Ramos (cell line): Measurements from ENCODE around the gene CACNB3.
"Not testable (repeated sequence)": the region's sequence is repeated elsewhere in the genome, so short reads cannot be mapped to it uniquely, and the experiment has no call there.

Experiments used
- in situ Hi-C: fragments of 300-500 bp; cut with MboI; formaldehyde crosslinking; loops from one replicate; pipeline ENCODE4 v1.14.3; 2022; ENCODE audit warnings: low sequenced_read_pairs; ENCODE audit not compliant: unreplicated experiment

CACNB3 gene

GRCh38 chr12:48851883-48852733 lies 33.8 kb downstream of the CACNB3 start, which contains the start of gene DDX23:
Gene DDX23 (minus strand): TSS chr12:48852163. CDS start chr12:48845782, 6,381 bp downstream.
- in situ Hi-C loops: loop anchor here (5.0 kb wide), 1 partner anchor 35 kb away; no protein-coding TSS in a partner anchor

- in situ Hi-C loops: loop anchor here (5.0 kb wide), 1 partner anchor 34 kb away; no protein-coding TSS in a partner anchor
These were observed 34.7 kb downstream of the CACNB3 start for GRCh38 chr12:48852734-48853688.

- in situ Hi-C loops: loop anchor here (5.0 kb wide), 1 partner anchor 33 kb away; no protein-coding TSS in a partner anchor
These were observed 36.2 kb downstream of the CACNB3 start for GRCh38 chr12:48854488-48854887.

- in situ Hi-C loops: loop anchor here (5.0 kb wide), 1 partner anchor 32 kb away; no protein-coding TSS in a partner anchor
These were observed 36.6 kb downstream of the CACNB3 start for GRCh38 chr12:48854932-48855331.

- in situ Hi-C loops: no loop called here
These were observed 38.1 kb downstream of the CACNB3 start for GRCh38 chr12:48856379-48856778.

DNA sequence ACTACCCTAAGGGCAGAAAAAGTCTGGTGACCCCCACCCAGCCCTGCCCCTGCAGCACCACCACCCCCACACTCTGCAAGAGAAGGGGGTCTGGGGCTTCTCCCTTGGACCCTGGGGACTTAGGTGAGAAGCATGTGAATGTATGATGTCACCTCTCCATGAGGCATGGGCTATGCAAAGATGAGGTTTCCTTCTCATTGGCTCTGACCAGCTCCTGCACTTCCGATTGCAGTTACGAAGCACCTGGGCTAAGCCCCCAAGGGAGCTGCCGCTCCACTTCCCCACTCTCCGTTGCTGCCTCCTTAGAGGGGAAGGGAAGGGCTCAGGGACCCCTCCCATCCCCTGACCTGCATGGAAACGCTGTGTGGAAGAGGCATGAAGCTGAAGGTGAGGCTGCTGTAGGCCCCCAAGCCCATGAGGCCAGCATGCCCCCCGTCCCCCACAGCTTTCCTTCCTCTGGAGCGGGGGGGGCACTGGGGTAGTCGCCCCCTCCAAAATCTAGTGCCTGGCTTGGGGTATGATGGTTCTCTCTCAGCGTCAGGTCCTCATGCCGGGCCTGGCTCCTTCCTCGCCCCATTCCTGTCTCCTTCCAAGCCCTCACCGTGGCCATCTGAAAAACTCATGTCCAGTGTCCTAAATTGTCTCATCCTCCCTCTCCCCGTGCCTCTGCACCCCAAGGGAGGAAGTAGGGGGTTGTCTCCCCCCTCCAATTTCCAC lies 39.1 kb downstream of the CACNB3 start:
- in situ Hi-C loops: no loop called here

DNA sequence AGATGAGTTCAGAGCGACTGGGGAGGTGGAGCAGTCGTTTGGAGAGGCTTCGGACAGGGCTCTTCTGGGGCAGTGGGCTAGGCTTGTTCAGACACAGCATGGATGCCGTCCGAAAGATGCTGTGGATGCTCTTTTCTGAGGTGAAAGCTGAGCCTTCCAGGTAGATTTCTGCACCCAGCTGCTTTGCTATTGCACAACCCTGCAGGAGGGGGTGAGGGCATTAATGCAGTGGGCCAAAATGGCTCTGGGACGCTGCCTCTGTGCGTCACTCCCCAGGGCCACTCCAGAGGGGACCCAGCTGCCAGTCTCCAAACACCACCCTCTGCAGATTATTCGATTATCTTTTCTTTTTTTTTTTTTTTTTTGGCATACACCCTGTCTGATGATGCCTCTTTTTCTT lies 39.7 kb downstream of the CACNB3 start:
- in situ Hi-C loops: no loop called here

DNA sequence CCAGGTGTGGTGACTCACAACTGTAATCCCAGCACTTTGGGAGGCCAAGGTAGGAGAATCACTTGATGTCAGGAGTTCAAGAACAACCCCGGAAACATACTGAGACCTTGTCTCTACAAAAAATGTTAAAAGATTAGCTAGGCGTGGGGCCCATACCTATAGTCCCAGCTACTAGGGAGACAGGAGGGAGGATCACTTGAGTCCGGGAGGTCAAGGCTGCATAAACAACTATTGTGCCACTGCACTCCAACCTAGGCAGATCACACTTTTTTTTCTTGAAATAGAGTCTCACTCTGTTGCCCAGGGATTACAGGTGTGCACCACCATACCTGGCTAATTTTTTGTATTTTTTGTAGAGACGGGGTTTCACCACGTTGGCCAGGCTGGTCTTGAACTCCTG lies 41.3 kb downstream of the CACNB3 start:
- in situ Hi-C loops: no loop called here

- in situ Hi-C loops: not testable (repeated sequence)
These were observed 41.9 kb downstream of the CACNB3 start for GRCh38 chr12:48860236-48860635.

GRCh38 chr12:48861111-48861510 lies 42.8 kb downstream of the CACNB3 start:
- in situ Hi-C loops: no loop called here

GRCh38 chr12:48862760-48863159 lies 44.5 kb downstream of the CACNB3 start:
- in situ Hi-C loops: no loop called here

DNA sequence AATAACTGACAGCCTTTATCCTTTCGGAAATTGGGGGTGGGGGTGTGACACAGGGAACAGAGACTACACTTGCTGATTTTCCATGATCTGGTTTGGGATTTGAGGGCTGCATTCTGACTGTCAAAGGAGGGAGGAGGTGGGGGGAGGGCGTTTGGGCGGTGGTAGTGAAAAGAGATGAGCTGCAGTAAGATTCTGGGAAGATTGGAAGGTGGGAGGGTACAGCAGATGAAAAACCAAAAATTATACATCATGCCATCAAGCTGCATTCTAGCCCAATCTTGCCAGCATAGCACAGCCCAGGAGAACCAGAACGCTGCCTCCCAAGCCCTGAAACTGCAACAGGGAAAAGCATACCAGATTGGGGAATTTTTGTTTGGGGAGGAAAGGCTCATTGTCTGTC lies 45.0 kb downstream of the CACNB3 start:
- in situ Hi-C loops: no loop called here

GRCh38 chr12:48865281-48866051 lies 47.2 kb downstream of the CACNB3 start, which contains the start of gene RND1:
Gene RND1 (minus strand): TSS chr12:48865870. CDS start chr12:48865767, 103 bp downstream.
- in situ Hi-C loops: no loop called here

DNA sequence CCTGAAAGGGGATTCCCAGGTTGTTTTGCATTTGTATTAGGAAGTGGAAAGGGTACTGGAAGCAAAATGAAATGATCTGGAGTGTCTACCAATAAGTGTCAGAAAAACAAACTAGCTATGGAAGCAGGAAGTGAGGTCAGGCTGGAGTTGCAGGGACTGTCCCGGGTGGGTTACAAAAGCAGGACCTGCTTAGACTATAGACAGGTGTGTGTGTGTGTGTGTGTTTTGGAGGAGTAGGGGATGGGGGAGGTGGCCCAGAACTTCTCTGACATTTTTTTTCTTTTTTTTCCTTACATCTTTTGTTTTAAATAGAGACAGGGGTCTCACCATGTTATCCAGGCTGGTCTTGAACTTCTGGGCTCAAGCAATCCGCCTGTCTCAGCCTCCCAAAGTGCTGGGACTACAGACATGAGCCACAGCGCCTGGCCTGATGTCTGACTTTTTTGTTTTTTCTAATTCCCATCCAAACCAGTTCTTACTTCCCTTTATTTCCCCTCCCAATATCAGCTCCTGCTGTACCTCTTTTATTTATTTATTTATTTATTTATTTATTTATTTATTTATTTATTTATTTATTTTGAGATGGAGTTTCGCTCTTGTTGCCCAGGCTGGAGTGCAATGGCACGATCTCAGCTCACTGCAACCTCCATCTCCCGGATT lies 47.9 kb downstream of the CACNB3 start:
- in situ Hi-C loops: no loop called here

- in situ Hi-C loops: no loop called here
These were observed 50.2 kb downstream of the CACNB3 start for GRCh38 chr12:48868451-48868850.

DNA sequence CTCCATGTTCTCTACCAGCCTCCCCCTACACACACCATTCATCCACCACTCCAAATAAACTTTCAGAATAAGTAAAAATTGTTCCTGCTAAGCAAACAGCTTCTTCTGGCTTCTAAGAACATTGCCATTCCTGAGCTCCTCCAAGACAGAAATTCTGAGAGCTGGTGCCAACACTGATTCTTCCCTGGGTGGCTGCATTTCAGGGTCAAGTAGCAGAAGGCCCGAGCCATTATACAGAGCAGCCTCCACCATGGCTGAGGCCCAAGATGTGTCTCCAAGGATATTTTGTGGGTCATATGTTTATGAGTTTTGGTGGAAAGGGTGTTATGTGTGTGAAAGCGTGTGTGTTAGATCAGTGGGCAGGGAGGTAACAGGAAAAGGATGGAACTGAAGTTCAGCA lies 50.9 kb downstream of the CACNB3 start:
- in situ Hi-C loops: no loop called here

DNA sequence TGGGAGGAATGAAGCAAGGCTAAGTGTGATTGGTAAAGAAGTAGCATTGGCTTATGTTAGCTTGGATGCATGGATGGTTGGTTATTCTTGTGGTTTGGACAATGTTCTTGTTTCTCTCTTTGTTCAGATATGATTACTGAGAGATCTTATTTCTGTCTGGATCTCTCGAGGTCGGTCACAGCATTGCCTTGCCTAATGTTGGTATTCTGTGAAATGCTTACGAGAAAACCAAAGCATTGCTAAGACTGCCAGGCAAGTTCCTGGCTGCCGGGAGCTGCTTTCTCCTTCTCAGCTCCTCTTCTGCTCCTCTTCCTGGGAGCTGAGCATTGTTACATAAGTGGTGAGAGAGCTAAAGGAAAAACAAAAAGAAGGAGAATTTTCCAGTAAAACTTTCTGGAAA lies 54.8 kb downstream of the CACNB3 start:
- in situ Hi-C loops: no loop called here

- in situ Hi-C loops: not testable (repeated sequence)
These were observed 55.2 kb downstream of the CACNB3 start for GRCh38 chr12:48873534-48873933.
